Nucleus accumbens (tissue), 56 donors: Measurements from ENCODE around the gene NBPF9.
"Not testable (repeated sequence)": the region's sequence is repeated elsewhere in the genome, so short reads cannot be mapped to it uniquely, and the experiment has no call there.

Experiments
- DNase-seq, 56 donors: peaks; one replicate each; lab custom pipeline; 2025; lab: John Stamatoyannopoulos, UW

Gene NBPF9

GRCh38 chr1:149016626-149017025 lies 86.7 kb downstream of the NBPF9 start:
- not testable (repeated sequence) for DNase-seq

GRCh38 chr1:149015522-149015921 lies 87.8 kb downstream of the NBPF9 start:
- DNase-seq: not testable (repeated sequence)

DNA sequence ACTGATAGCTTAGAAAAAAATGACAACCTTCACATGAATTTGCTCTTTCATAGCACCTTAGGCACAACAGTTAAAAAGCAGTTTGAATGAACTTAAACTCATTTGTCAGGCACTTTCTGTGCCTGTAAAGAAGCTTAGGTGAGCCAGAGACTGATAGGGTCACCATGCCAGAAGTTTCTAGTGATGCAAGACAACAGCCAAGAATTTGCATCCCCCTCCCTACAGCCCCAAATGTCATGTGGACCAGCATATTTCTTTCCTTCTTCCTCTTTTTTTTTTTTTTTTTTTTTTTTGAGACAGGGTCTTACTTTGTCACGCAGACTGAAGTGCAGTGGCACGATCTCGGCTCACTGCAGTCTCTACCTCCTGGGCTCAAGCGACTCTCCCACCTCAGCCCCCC lies 89.8 kb downstream of the NBPF9 start:
- not testable (repeated sequence) for DNase-seq

DNA sequence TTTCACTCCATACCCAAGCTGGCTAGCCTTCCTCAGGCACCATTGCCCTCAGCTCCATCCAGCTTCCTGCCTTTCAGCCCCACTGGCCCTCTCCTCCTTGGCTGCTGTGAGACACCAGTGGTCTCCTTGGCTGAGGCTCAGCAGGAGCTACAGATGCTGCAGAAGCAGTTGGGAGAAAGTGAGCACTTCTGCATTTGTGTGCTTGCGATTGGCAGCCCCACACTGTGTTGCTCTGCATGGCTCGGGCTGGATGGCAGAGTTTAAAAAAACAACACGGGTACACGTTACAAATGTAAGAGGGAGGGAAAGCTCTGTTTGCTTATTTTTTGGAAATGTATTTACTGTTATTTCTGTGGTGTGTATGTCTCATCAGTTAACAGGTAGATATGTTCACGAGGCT lies 90.8 kb downstream of the NBPF9 start:
- not testable (repeated sequence) for DNase-seq

DNA sequence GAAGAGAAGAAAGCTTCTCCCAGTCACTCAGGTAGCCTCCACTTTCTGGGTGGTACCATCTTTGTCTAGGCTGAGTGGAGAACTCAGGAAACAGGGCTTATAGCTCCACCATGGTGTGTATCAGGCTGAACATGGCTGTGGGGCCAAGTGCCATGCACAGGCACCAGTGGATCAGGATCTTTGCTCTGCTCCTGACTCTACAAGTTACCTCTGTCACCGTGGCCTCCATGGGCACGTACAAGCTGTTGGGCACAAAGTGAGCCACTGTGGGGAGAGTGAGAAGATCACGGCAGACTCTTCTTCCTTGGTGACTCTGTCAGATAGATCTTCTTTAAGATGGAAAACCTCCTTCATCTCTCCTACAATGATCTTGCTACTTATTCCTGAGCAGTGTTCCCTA lies 93.6 kb downstream of the NBPF9 start:
- not testable (repeated sequence) for DNase-seq

- DNase-seq: not testable (repeated sequence)
Observed at GRCh38 chr1:149008769-149009168, 94.6 kb downstream of the NBPF9 start.

DNA sequence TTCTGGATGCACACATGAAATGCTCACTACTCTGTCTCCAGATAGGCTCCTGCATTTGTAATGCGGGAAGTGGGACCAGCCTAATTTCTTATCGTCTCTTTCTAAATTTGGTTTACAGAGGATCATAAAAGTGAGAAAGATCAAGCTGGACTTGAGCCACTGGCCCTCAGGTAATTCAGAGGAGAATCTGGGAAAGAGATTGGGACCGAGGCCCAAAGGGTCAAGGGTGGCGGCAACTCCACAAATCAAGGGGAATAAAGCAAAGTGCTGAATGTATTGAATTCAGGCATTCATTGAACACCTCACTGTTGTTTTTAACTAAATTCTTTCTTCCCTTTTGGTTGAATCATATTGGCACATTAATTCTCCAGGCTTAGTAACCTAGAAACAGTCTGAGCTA lies 95.0 kb downstream of the NBPF9 start:
- not testable (repeated sequence) for DNase-seq
